IMR-90 (cell line): ENCODE data around the gene FOXP1. TPM values are rescaled to one million over a fixed set of nuclear protein-coding genes. Genes with fewer than 3 reads are reported as not detected.

Source experiments
- ATAC-seq: fragments of 200-7000 bp; cut with Tn5 transposase; 2 replicates; pipeline ENCODE4 v1.9.1; 2020; ENCODE audit warnings: low read depth, mild to moderate bottlenecking, moderate library complexity
- BruUV-seq: library from RNA; stranded (reverse); fragments of 400-500 nt; replicated peaks from 2 replicates; lab custom pipeline; 2021; lab: Mats Ljungman, UMichigan
- CTCF ChIA-PET: fragments of 300-600 bp; formaldehyde crosslinking; extraction: SDS; loops from one replicate; lab custom pipeline; 2021; ENCODE audit warnings: antibody characterized with exemption; lab: Yijun Ruan, JAX
- POLR2A ChIA-PET: fragments of 300-600 bp; sonication (Branson Sonifier 250); formaldehyde crosslinking; loops from one replicate; lab custom pipeline; 2022; ENCODE audit warnings: antibody characterized with exemption; ENCODE audit not compliant: unreplicated experiment; lab: Charles Lee
- DNase-seq: peaks from one replicate; pipeline ENCODE4 v3.0.0; 2013
- H2AFZ ChIP-seq: replicated peaks from 2 replicates; pipeline ENCODE3; 2013; ENCODE audit warnings: low read length, mild to moderate bottlenecking; ENCODE audit not compliant: poor library complexity
- H2AK5ac ChIP-seq: 2 replicates; pipeline ENCODE4 v1.6.1; 2013; ENCODE audit warnings: low read depth, low read length, inconsistent platforms
- H2AK9ac ChIP-seq: replicated peaks from 2 replicates; pipeline ENCODE3; 2013; ENCODE audit warnings: mild to moderate bottlenecking, low read depth, low read length, moderate library complexity; ENCODE audit not compliant: poor library complexity
- H2BK120ac ChIP-seq: 2 replicates; pipeline ENCODE4 v1.6.1; 2013; ENCODE audit warnings: low read depth, low read length, inconsistent platforms
- H2BK15ac ChIP-seq: 3 replicates; pipeline ENCODE4 v1.6.1; 2013; ENCODE audit warnings: low read depth, low read length, inconsistent platforms
- H2BK20ac ChIP-seq: 2 replicates; pipeline ENCODE4 v1.6.1; 2013; ENCODE audit warnings: low read depth, mild to moderate bottlenecking, inconsistent platforms, low read length, moderate library complexity
- H2BK5ac ChIP-seq: 2 replicates; pipeline ENCODE4 v1.6.1; 2013; ENCODE audit warnings: mild to moderate bottlenecking, low read depth, low read length, inconsistent platforms; ENCODE audit not compliant: poor library complexity, severe bottlenecking
- H3K14ac ChIP-seq: replicated peaks from 2 replicates; pipeline ENCODE4 v1.6.1; 2013; ENCODE audit warnings: low read depth, low read length, inconsistent platforms
- H3K18ac ChIP-seq: 2 replicates; pipeline ENCODE4 v1.6.1; 2013; ENCODE audit warnings: low read depth, low read length, control low read depth
- H3K23ac ChIP-seq: 2 replicates; pipeline ENCODE4 v1.6.1; 2013; ENCODE audit warnings: low read depth, low read length, inconsistent platforms
- H3K27ac ChIP-seq: 2 replicates; pipeline ENCODE4 v1.5.1; 2013; ENCODE audit warnings: mild to moderate bottlenecking, control low read depth, low read length; ENCODE audit not compliant: insufficient read depth
- H3K27me3 ChIP-seq: 2 replicates; pipeline ENCODE4 v1.6.1; 2013; ENCODE audit warnings: low read length; ENCODE audit not compliant: control insufficient read depth, insufficient read depth
- H3K36me3 ChIP-seq: 2 replicates; pipeline ENCODE4 v1.6.1; 2013; ENCODE audit warnings: low read length, mixed read lengths; ENCODE audit not compliant: control insufficient read depth, insufficient read depth
- H3K4ac ChIP-seq: 2 replicates; pipeline ENCODE4 v1.6.1; 2013; ENCODE audit warnings: low read depth, low read length, inconsistent platforms
- H3K4me1 ChIP-seq: 2 replicates; pipeline ENCODE4 v1.6.1; 2013; ENCODE audit warnings: low read length, mixed read lengths; ENCODE audit not compliant: control insufficient read depth, insufficient read depth
- H3K4me2 ChIP-seq: 2 replicates; pipeline ENCODE4 v1.6.1; 2013; ENCODE audit warnings: low read depth, mild to moderate bottlenecking, control low read depth, low read length, moderate library complexity
- H3K4me3 ChIP-seq: 2 replicates; pipeline ENCODE4 v1.5.1; 2013; ENCODE audit warnings: low read depth, mild to moderate bottlenecking, control low read depth, low read length, moderate library complexity; ENCODE audit not compliant: insufficient read depth
- H3K56ac ChIP-seq: 2 replicates; pipeline ENCODE4 v1.6.1; 2013; ENCODE audit warnings: low read length, inconsistent platforms; ENCODE audit not compliant: insufficient read depth; ENCODE audit errors: extremely low read depth
- H3K79me1 ChIP-seq, 2 experiments: 2 replicates each; pipeline ENCODE4 v1.6.1; 2013; ENCODE audit warnings: low read length in 2 of 2, inconsistent platforms in 1 of 2, low read depth in 1 of 2
- H3K9ac ChIP-seq: 2 replicates; pipeline ENCODE4 v1.6.1; 2013; ENCODE audit warnings: low read depth, low read length, control low read depth
- H3K9me1 ChIP-seq: 2 replicates; pipeline ENCODE4 v1.6.1; 2013; ENCODE audit warnings: low read length, inconsistent platforms; ENCODE audit not compliant: insufficient read depth
- H3K9me3 ChIP-seq: 2 replicates; pipeline ENCODE4 v1.6.1; 2013; ENCODE audit warnings: low read length; ENCODE audit not compliant: control insufficient read depth, insufficient read depth
- H4K20me1 ChIP-seq: 2 replicates; pipeline ENCODE4 v1.6.1; 2013; ENCODE audit warnings: low read length, inconsistent platforms; ENCODE audit not compliant: insufficient read depth
- H4K5ac ChIP-seq: 2 replicates; pipeline ENCODE4 v1.6.1; 2013; ENCODE audit warnings: mild to moderate bottlenecking, low read depth, low read length, control low read depth
- H4K8ac ChIP-seq, 2 experiments: 2 replicates each; pipeline ENCODE4 v1.6.1; 2013; ENCODE audit warnings: low read depth in 2 of 2, low read length in 2 of 2, control low read depth in 1 of 2, inconsistent platforms in 1 of 2
- H4K91ac ChIP-seq: 2 replicates; pipeline ENCODE4 v1.6.1; 2013; ENCODE audit warnings: low read depth, low read length, inconsistent platforms; ENCODE audit not compliant: insufficient read depth
- CEBPB ChIP-seq: IDR thresholded peaks from 2 replicates; pipeline ENCODE4 v1.6.1; 2012; ENCODE audit warnings: low read depth, low read length, improper control_type of control experiment
- FOS ChIP-seq: fragments of 150-350 bp; IDR thresholded peaks from 2 replicates; pipeline ENCODE4 v1.6.1; 2016; ENCODE audit warnings: low read depth, low read length
- MAFK ChIP-seq: IDR thresholded peaks from 2 replicates; pipeline ENCODE4 v1.6.1; 2012; ENCODE audit warnings: low read depth, low read length, improper control_type of control experiment
- NFE2L2 ChIP-seq: fragments of 150-350 bp; IDR thresholded peaks from 2 replicates; pipeline ENCODE4 v1.6.1; 2016; ENCODE audit warnings: low read depth, mild to moderate bottlenecking, low read length
- POLR2A ChIP-seq: IDR thresholded peaks from 2 replicates; pipeline ENCODE4 v1.6.1; 2012; ENCODE audit warnings: mild to moderate bottlenecking, low read depth, low read length
- SMC3 ChIP-seq: fragments of 150-350 bp; IDR thresholded peaks from 2 replicates; pipeline ENCODE4 v1.6.1; 2016; ENCODE audit warnings: low read depth, mild to moderate bottlenecking, antibody characterized with exemption, low read length, moderate library complexity
- whole genome bisulfite sequencing, 2 experiments: methylation state at CpG; one replicate each; pipeline versions ENCODE4 v1.1.5 to v1.1.7; 2013; ENCODE audit warnings: missing lambda C conversion rate in 2 of 2; ENCODE audit not compliant: insufficient read length in 1 of 2; ENCODE audit errors: extremely low coverage in 2 of 2; 5-methylcytosine and 5-hydroxymethylcytosine counted together
- dilution Hi-C: fragments of 300-500 bp; cut with HindIII; formaldehyde crosslinking; loops from one replicate; pipeline ENCODE4 v1.14.3; 2018; ENCODE audit warnings: low sequenced_read_pairs; ENCODE audit not compliant: unreplicated experiment
- in situ Hi-C: fragments of 300-500 bp; cut with MboI; formaldehyde crosslinking; loops from 3 replicates; pipeline ENCODE4 v1.14.3; 2019; ENCODE audit warnings: low sequenced_read_pairs, inconsistent platforms, mixed read lengths
- intact Hi-C: fragments of 100-400 bp; cut with micrococcal nuclease; formaldehyde crosslinking; loops from 2 replicates; pipeline ENCODE4 v1.10.0; 2022
- polyA plus RNA-seq, 3 experiments: library from polyadenylated mRNA; depleted of rRNA; stranded (reverse); fragments of >200 nt; gene quantifications; 2 replicates each; pipeline ENCODE4 v1.2.3, GENCODE V29; 2012; ENCODE audit warnings: low replicate concordance in 1 of 3
- total RNA-seq: library from RNA; depleted of rRNA; stranded (reverse); fragments of >200 nt; gene quantifications from 2 replicates; pipeline ENCODE4 v1.2.3, GENCODE V29; 2012
- TF ChIP-seq, protein P1 (sequence below): conservative IDR thresholded peaks from 2 replicates; pipeline ENCODE4 v1.5.1; 2012; ENCODE audit warnings: mild to moderate bottlenecking, low read depth, low read length, improper control_type of control experiment

Gene FOXP1
- total and polyA plus RNA-seq, 2 of the 4 experiments (the other 2 are of a cell fraction) = 37.0 to 132 TPM

DNA sequence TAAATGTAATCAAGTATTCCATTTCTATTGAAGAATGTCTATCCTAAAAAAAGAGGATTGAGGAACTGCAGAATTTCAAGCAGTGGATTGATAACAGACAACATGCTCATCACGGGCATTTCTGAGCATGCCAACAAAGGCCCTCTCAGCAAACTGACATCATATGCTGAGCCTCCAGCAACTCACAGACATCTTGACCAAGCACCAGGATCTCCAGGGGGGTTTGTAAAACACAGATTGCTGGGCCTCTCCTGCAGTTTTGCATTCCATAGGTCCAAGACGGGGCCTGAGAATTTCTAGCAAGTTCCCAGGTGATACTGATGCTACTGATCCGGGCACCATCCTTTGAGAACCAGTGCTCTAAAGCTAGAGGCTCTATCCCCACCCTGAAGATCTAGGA is 85.0 kb downstream of the FOXP1 start:
- Histone ChIP-seq H3K4me3 (no peak overlapping the region), H3K27ac (no peak overlapping the region), H3K4me1 (peaks cover 16% of the 10 kb centered on the region), H2AK9ac (no peak overlapping the region), H3K56ac (no peak overlapping the region), H3K79me1 (peaks cover 30 to 73% of the 10 kb centered on the region in 2 experiments), H3K27me3 (no peaks in the 10 kb centered on the region), H2BK20ac (peak overlapping the region; percentile 0; the same call in 1 of the 2 replicates), H3K14ac (no peak overlapping the region), H2AK5ac (no peak overlapping the region; the same call in 1 of the 2 replicates), H2BK120ac (no peak overlapping the region; the same call in 1 of the 2 replicates), H3K4ac (peak overlapping the region; percentile 1; the same call in 1 of the 2 replicates), H4K91ac (no peak overlapping the region), H3K4me2 (no peak overlapping the region), H2BK15ac (0 out of 3 replicates have a peak overlapping the region, but pooled peaks have one; percentile 14), H2AFZ (no peak overlapping the region), H3K9me3 (no peaks in the 10 kb centered on the region), H4K8ac (no peak overlapping the region), H4K5ac (no peak overlapping the region), H3K18ac (no peak overlapping the region), H3K23ac (0 out of 2 replicates have a peak overlapping the region, but pooled peaks have one; percentile 2), H3K9ac (no peak overlapping the region), H3K36me3 (no peaks in the 10 kb centered on the region), H2BK5ac (no peak overlapping the region), H3K9me1 (peaks cover 18% of the 10 kb centered on the region), H4K20me1 (no peaks in the 10 kb centered on the region)
- in situ Hi-C loops = no loop called here
- ATAC-seq (no peak), DNase-seq (no peak)
- WGBS, 2 experiments = no CpG with 5 or more reads among the region's 3 CpGs
- dilution Hi-C loops = no loop called here
- BruUV-seq = no TSS peak
- CTCF ChIA-PET = no interaction called here
- TF ChIP-seq MAFK (no peak), SMC3 (no peak), FOS (no peak), NFE2L2 (no peak), POLR2A (no peak), CEBPB (no peak)
- TF ChIP-seq, protein P1, sequence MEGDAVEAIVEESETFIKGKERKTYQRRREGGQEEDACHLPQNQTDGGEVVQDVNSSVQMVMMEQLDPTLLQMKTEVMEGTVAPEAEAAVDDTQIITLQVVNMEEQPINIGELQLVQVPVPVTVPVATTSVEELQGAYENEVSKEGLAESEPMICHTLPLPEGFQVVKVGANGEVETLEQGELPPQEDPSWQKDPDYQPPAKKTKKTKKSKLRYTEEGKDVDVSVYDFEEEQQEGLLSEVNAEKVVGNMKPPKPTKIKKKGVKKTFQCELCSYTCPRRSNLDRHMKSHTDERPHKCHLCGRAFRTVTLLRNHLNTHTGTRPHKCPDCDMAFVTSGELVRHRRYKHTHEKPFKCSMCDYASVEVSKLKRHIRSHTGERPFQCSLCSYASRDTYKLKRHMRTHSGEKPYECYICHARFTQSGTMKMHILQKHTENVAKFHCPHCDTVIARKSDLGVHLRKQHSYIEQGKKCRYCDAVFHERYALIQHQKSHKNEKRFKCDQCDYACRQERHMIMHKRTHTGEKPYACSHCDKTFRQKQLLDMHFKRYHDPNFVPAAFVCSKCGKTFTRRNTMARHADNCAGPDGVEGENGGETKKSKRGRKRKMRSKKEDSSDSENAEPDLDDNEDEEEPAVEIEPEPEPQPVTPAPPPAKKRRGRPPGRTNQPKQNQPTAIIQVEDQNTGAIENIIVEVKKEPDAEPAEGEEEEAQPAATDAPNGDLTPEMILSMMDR = no peak
- POLR2A ChIA-PET = no interaction called here
- intact Hi-C loops = loop anchor here (5.0 kb wide), 1 partner anchor 39 kb away; no protein-coding TSS in a partner anchor
